ENCODE results near the gene CHST11. TPM values are rescaled to one million over a fixed set of nuclear protein-coding genes. Genes with fewer than 3 reads are reported as not detected.

CHST11 gene
- total RNA-seq, 1 experiment from 2014 or later, result 6.7 TPM

DNA sequence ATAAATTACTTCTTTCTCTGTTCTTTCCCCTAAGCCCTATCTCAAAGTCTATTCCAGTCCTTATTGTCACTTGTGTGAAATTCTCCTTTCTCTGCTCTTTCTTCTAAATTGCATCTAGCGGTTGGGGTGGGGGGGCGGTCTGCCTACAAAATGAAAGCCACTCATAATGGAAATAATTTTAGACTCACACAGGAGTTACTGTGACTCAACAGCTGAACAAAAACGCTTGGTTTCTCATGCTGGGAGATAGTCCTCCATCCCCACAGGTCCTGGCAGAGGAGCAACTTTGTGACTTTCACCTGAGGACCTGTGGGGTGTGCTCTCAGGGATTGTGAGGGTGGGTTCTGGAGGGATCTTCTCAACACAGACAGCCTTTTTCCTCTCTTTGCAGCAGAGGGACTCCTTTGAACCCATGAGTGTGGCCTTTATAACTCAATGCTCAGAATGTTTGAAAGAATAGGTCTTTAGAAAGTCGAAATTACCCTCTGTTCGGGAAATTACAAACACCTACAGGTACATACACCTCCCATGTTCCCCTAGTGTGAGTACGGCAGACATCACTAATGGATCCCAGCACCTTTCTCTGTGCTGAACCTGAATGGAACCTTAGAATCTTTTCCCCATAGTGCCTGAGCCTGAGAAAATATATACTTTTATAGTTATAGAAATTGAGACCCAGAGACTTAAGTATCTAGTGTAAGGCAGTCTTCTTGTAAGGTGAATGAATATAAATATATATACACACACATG is 109.7 kb downstream of the CHST11 start:
- no peak overlapping the region for H2BK12ac ChIP-seq (ENCODE audit: insufficient read length, low read depth, low read length)
- Mint-ChIP-seq H3K4me3 (no peak overlapping the region), H3K36me3 (ENCODE audit: insufficient read depth in 1 of 3, low read depth in 3 of 3) (peaks cover 2 to 6% (median 4%) of the 10 kb centered on the region in 3 experiments; a peak in 5 of 7 replicates), H3K9me3 (peaks cover 4% of the 10 kb centered on the region in 2 experiments; a peak in 3 of 5 replicates), H3K27me3 (ENCODE audit: low read depth) (0 out of 2 replicates have a peak, but pooled peaks cover 2% of the 10 kb centered on the region), H3K4me1 (peaks cover 0 to 5% of the 10 kb centered on the region in 2 experiments; a peak in 2 of 4 replicates), H3K27ac (peak overlapping the region in 1 of 3 experiments; percentile 40; a peak in 1 of 7 replicates)
- no peak overlapping the region for H4K5ac ChIP-seq (ENCODE audit: insufficient read length, low read depth, low read length)
- H4K91ac ChIP-seq (ENCODE audit: insufficient read length, low read depth, low read length), result no peak overlapping the region
- H3K4me2 ChIP-seq (ENCODE audit: insufficient read depth, insufficient read length, low read length), result no peak overlapping the region
- no peak overlapping the region for H3K27ac ChIP-seq (ENCODE audit: insufficient read length, low read depth, low read length)
- no peak overlapping the region for H4K8ac ChIP-seq (replicated peaks; ENCODE audit: insufficient read length, low read depth, low read length)
- no peak overlapping the region for H3K4ac ChIP-seq (ENCODE audit: low read depth, low read length)
- no peaks in the 10 kb centered on the region for H3K79me1 ChIP-seq (ENCODE audit: insufficient read depth, low read depth, low read length, poor library complexity, severe bottlenecking)
- H3K9me3 ChIP-seq (ENCODE audit: control insufficient read depth, low read depth, low read length), result no peaks in the 10 kb centered on the region
- no peak overlapping the region for H3K56ac ChIP-seq (ENCODE audit: insufficient read length, low read depth, low read length)
- TF ChIP-seq, protein P1, sequence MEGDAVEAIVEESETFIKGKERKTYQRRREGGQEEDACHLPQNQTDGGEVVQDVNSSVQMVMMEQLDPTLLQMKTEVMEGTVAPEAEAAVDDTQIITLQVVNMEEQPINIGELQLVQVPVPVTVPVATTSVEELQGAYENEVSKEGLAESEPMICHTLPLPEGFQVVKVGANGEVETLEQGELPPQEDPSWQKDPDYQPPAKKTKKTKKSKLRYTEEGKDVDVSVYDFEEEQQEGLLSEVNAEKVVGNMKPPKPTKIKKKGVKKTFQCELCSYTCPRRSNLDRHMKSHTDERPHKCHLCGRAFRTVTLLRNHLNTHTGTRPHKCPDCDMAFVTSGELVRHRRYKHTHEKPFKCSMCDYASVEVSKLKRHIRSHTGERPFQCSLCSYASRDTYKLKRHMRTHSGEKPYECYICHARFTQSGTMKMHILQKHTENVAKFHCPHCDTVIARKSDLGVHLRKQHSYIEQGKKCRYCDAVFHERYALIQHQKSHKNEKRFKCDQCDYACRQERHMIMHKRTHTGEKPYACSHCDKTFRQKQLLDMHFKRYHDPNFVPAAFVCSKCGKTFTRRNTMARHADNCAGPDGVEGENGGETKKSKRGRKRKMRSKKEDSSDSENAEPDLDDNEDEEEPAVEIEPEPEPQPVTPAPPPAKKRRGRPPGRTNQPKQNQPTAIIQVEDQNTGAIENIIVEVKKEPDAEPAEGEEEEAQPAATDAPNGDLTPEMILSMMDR (conservative IDR thresholded peaks at IDR 0.05), result no peak
- no peak overlapping the region for H3K9ac ChIP-seq (ENCODE audit: extremely low read depth, insufficient read length, low read length)
- H2AK5ac ChIP-seq (ENCODE audit: insufficient read length, low read length), result no peak overlapping the region
- H2AFZ ChIP-seq (ENCODE audit: low read length), result no peak overlapping the region
- H2BK5ac ChIP-seq (ENCODE audit: insufficient read length, low read length), result no peak overlapping the region
- H3K27me3 ChIP-seq (ENCODE audit: insufficient read depth, low read length), result no peaks in the 10 kb centered on the region
- H2BK20ac ChIP-seq (ENCODE audit: low read depth, low read length, poor library complexity, severe bottlenecking), result no peak overlapping the region
- no peak overlapping the region for H3T11ph ChIP-seq (ENCODE audit: low read length)
- no peaks in the 10 kb centered on the region for H3K79me2 ChIP-seq (ENCODE audit: insufficient read depth, low read length)
- no peak overlapping the region for H2BK15ac ChIP-seq (ENCODE audit: low read depth, low read length)
- H3K23me2 ChIP-seq (ENCODE audit: insufficient read length, low read depth, low read length, poor library complexity, severe bottlenecking), result no peaks in the 10 kb centered on the region
- no peak overlapping the region for H2BK120ac ChIP-seq (ENCODE audit: low read depth, low read length, poor library complexity, severe bottlenecking)
- H3K23ac ChIP-seq (ENCODE audit: insufficient read length, low read depth, low read length), result no peak overlapping the region
- no peaks in the 10 kb centered on the region for H3K4me1 ChIP-seq (ENCODE audit: insufficient read depth, low read length)
- H4K20me1 ChIP-seq (ENCODE audit: control insufficient read depth, insufficient read depth, insufficient read length), result no peaks in the 10 kb centered on the region
- no CpG with 5 or more reads among the region's 6 CpGs for WGBS (ENCODE audit: extremely low coverage, insufficient read length, low lambda C conversion rate)
- no peak overlapping the region for H3K18ac ChIP-seq (ENCODE audit: insufficient read length, low read depth, low read length)
- DNase-seq, result no peak
- H3K14ac ChIP-seq (ENCODE audit: insufficient read depth, low read length), result no peak overlapping the region
